GM13977 (cell line): ENCODE measurements around the gene HIBADH.

Experiments used
- DNase-seq: peaks from one replicate; pipeline ENCODE4 v3.0.0; 2012; ENCODE audit warnings: low spot score
- in situ Hi-C: fragments of 300-500 bp; cut with MboI; formaldehyde crosslinking; loops from one replicate; pipeline ENCODE4 v1.12.0; 2022; ENCODE audit warnings: low sequenced_read_pairs, low pct_unique_long_range_greater_than_20kb, mixed read lengths, inconsistent platforms; ENCODE audit not compliant: unreplicated experiment
- TF ChIP-seq, protein P1 (sequence below): IDR thresholded peaks from 2 replicates; pipeline ENCODE4 v1.5.1; 2012; ENCODE audit warnings: mild to moderate bottlenecking, control low read depth; ENCODE audit not compliant: insufficient read depth; ENCODE audit errors: extremely low read depth, missing control alignments

Gene HIBADH

DNA sequence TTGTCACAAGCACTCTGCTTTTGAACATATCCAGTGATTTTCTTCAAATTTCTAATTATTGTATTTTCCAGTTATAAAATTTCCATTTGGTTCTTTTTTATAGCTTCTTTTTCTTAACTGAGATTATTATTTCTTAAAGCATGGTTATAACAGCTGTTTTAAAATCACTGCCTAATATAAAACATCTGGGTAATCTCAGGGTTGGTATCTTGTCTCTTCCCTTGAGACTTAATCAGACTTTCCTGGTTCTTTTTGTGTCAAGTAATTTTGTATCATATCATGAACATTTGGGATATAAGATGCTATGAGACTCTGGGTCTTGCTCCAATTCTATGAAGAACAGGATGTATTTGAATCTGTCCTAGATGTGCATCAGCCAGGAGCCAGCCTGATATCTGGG is 93.6 kb downstream of the HIBADH start:
- in situ Hi-C loops, result no loop called here
- TF ChIP-seq, protein P1, sequence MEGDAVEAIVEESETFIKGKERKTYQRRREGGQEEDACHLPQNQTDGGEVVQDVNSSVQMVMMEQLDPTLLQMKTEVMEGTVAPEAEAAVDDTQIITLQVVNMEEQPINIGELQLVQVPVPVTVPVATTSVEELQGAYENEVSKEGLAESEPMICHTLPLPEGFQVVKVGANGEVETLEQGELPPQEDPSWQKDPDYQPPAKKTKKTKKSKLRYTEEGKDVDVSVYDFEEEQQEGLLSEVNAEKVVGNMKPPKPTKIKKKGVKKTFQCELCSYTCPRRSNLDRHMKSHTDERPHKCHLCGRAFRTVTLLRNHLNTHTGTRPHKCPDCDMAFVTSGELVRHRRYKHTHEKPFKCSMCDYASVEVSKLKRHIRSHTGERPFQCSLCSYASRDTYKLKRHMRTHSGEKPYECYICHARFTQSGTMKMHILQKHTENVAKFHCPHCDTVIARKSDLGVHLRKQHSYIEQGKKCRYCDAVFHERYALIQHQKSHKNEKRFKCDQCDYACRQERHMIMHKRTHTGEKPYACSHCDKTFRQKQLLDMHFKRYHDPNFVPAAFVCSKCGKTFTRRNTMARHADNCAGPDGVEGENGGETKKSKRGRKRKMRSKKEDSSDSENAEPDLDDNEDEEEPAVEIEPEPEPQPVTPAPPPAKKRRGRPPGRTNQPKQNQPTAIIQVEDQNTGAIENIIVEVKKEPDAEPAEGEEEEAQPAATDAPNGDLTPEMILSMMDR, result no peak
- DNase-seq, result no peak

GRCh38 chr7:27567266-27567665 is 95.4 kb downstream of the HIBADH start:
- TF ChIP-seq, protein P1, result no peak
- in situ Hi-C loops, result no loop called here
- DNase-seq, result no peak

- in situ Hi-C loops, result no loop called here
Observed at GRCh38 chr7:27564881-27565482, 97.7 kb downstream of the HIBADH start.

DNA sequence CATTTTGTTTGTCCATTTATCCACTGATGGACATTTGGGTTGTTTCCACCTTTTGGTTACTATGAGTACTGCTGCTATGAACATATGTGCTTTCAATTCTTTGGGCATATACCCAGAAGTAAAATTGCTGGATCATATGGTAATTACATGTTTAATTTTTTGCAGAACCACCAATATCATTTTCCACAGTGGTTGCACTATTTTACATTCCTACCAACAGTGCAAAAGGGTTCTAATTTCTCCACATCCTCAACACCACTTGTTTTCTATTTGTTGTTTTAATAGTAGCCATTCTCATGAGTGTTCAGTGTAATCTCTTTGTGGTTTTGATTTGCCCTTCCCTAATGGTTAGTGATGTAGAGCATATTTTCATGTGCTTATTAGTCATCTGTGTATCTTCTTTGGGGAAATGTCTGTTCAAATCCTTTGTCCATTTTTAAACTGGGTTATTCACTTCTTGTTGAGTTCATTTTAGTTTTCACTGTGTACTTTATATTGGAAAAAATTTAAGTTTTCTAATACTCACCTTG is 101.9 kb downstream of the HIBADH start:
- in situ Hi-C loops, result no loop called here
- TF ChIP-seq, protein P1, result no peak
- DNase-seq, result no peak

More at GRCh38 chr7:27564881-27565482, 97.7 kb downstream of the HIBADH start:
- TF ChIP-seq, protein P1, result no peak
- DNase-seq, result no peak

- TF ChIP-seq, protein P1, result no peak
- in situ Hi-C loops, result no loop called here
- DNase-seq, result no peak
Observed at GRCh38 chr7:27555670-27556069, 107.0 kb downstream of the HIBADH start.

DNA sequence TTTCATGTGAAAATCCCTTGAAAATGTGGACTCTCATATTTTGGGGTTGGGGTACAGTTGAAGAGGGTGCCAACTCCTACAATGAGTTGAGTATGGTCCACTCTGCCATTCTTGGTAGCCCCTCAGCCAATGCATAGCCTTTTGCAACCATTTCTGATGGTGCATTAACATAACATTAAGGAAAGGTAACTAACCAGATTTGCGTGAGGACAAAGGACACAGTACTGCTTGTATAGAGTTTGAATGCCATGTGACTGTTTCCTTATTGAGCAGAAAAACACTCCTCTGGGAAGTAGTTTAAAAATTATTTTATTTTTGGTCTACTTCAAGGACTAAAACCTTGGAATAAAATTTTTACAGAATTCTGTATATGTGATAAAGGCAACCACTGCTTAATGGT is 107.9 kb downstream of the HIBADH start:
- DNase-seq, result no peak
- in situ Hi-C loops, result no loop called here
- TF ChIP-seq, protein P1, result no peak
